Inflammatory macrophage (primary cell): ENCODE data around the gene GBP5.
"Not testable (repeated sequence)": the region's sequence is repeated elsewhere in the genome, so short reads cannot be mapped to it uniquely, and the experiment has no call there.

Experiments used
- DNase-seq, 2 donors: peaks; one replicate each; pipeline ENCODE4 v3.0.0-alpha.2; 2020 to 2022

Gene GBP5

DNA sequence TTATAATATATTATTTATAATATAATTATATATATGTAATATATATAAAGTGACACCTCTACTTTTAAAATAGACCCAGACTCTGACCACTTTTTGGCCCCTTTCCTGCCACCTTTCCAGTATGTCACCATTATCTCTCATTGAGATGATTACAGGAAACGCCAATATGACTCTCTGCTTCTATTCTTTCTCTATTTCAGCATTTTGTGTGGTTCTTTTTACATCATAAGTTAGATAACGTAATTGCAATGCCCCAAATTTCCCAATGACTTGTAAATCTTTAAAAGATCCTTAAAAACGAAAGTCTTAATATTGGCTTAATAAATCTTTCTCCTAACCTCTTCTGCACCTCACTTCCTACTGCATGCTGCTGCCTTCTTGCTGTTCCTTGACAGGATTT is 8.1 kb upstream of the GBP5 start:
- DNase-seq = no peak

DNA sequence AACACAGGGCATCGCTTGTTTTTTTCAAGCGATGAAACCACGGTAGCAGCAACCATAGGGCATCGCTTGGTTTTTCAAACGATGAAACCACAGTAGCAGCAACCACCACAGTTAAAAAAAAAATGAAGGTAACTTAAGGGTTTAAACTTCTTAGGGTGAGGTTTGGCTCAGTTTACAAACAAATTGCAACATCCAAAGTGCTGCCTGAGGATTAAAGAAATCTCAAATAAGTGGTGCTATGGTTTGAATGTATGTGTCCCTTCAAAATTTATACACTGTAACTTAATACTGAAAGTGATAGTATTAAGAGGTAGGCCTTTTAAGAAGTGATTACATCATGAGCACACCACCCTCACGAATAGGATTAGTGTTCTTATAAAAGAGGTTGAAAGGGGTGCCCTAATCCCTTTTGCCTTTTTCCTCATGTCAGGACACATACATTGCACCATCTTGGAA is 6.4 kb upstream of the GBP5 start:
- DNase-seq = no peak

DNA sequence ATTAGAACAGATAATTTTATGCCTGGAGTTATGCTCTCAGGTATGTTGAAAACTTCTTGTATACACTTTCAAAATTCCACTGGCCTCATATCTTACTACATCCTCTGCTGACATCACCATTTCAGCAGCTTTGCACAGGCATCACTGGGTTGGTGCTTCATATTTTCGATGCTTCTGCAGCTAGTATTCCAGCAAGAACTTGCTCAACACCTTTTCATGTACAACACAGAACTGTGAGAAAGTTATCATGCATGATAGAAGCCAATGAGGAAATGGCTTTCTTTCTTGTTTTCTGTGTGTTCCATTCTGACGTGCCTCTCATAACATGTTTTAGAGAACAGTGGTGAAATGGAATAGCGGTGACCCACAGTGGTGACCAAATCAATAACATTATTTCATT is 5.1 kb upstream of the GBP5 start:
- DNase-seq = no peak

DNA sequence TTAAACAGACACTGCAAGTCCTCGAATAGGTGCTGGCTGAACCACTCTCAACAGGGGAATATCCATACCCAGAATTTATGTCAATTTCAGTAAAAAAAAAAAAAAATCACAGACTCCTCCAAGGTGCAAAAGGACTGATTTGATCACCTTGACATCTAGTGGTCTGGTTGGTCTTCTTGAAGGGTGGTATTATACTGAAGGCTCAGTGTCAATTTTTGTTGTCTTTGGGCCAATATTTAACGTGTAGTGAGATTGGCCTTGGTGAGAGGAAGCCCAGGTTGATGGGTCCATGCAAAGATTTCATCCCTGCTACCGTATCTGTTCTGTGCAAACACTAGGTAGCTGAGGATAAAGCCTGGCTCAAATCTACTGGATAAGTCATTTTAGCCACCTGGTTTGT is 4.0 kb upstream of the GBP5 start:
- DNase-seq = no peak

DNA sequence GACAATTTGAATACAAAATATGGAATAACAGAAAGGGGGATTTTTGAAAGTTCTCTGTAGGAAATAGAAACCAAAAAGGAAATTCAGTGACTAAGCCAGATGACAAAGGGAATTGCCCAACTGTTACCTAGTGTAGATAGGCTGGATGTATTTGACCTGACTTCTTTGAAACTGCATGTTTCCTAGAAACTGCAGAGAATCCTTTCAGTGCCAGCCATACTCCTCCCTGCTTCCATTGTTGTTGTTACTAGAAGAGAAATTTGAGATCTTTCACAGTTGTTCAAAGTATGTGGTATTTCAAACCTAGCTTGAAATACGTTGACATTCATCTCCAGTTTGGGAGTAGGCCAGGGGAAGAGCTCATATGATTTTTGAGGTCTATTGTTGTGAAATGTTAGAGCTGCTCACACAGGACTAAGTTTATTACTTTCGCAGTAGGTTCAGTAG is 1.8 kb upstream of the GBP5 start:
- peak; percentile 7 to 19 for DNase-seq

DNA sequence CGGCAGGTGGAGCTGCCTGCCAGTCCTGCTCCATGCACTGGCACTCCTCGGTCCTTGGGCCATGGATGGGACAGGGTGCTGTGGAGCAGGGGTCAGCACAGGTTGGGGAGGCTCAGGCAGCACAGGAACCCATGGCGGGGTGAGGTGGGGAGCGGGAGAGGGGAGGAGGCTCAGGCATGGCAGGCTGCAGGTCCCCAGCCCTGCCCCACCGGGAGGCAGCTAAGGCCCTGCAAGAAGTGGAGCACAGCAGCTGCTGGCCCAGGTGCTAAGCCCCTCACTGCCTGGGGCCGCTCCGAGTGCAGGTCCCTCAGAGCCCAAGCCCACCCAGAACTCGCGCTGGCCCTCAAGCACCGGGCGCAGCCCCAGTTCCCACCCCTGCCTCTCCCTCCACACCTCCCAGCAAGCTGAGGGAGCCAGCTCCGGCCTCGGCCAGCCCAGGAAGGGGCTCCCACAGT is 691 bp upstream of the GBP5 start:
- DNase-seq = no peak

DNA sequence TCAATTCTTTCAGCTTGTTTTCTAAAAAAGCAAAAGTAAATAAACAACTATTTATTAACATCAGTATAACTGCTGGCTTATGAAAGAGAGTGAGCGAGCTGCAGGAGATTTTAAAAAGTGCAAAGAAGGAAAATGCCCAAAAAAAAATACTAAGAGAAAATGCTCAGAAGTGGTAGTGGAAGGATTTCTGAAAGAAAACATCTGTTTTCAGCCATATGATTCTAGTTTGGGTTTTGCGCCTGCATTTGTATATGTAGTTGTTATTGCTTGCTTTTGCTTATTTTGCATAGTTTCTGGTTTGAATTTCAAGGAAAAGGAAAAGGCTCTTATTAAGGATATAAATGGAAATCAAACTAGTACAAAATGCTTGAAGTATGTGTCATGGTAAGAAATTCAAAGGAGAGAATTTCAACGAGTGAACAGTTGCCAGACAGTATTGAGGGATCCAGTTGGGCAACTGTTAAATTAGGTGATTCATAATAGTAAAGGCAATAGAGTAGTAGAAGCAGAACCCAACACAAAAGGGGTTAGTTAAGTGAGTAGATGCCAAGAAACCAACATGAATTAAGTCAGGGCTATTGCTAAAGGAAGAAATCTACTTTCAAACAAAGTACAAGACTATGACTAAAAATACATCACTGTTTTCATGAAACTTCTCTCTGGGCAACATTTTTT is 1.2 kb downstream of the GBP5 start:
- no peak for DNase-seq

DNA sequence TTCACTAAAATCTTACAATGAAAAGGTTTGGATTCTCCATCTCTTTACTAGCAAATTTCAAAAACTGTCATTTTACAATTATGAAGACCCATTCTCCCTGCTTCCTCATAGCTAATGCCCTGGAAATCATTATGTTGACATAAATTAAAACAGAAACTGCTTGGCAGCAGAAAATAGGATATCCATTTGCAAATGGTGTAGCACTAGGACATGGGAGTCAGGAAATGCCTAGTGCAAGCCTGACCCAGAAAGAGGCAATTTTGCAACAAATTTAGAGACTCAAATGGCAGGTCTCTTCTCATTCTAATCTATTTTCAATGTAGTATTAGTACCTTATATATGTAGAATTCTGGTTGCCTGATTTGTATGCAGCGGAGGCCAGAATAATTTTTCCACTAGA is 2.2 kb downstream of the GBP5 start:
- no peak for DNase-seq

DNA sequence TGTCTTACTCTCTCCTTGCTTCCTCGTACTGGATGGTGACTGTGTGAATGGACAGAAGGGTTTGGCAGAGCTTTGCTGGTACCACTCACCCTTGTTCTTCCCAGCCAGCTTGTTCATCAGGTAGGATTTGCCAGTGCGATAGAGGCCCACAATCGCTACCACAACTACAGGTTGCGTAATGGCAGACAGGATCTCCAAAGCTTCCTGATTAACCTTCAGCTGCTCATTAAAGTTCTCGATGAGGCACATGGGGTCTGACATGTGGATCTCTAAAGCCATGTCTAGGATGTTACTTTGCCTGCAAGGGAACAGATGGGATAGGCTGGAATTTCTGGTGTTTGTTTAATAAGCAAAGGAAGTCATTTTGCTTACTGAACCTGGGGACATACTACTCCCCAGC is 3.4 kb downstream of the GBP5 start:
- DNase-seq = no peak

DNA sequence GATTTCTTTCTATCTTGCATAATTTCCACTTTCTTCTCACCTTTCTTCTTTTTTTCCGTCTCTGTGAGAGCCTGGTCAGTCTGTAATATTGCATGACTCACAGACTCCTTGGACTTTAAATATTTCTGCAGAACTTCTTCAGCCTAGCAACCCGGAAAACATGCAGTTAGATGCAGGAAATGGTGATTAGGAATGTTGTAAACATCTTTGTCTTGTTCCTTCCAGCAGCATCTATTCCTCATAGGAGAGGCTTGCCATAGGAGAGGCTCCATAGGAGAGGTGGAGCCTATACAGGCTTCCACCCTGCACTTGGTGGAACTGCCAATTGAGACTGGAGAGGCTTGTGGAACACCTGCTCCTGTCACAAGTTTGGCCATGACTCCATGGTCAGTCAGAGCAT is 10.0 kb downstream of the GBP5 start:
- DNase-seq = no peak

DNA sequence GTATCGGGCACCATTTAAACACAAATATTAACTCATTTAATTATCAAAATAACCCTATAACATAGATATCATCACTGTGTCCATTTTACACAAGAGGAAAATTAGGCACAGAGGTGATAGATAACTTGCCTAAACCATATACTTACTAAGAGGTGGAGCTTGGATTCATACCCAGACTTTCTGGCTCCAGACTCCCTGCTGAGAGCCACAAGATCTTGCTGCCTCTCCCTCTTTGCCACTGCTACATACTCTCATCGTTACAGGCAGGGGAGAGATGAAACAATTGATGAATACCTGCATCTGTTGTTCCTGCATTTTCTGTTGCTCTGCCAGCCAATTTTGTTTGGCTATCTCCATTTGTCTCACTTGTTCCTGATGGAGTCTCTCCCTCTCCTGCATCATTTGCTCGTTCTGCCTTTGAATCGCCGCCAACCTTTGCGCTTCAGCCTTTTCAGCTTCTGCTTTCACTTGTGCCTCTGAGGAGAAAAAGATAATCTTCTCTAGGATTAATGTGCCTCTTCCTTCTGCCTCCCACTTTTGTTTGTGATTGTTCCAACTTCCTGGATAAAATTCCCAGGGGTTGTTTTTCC is 10.6 kb downstream of the GBP5 start:
- DNase-seq = no peak

DNA sequence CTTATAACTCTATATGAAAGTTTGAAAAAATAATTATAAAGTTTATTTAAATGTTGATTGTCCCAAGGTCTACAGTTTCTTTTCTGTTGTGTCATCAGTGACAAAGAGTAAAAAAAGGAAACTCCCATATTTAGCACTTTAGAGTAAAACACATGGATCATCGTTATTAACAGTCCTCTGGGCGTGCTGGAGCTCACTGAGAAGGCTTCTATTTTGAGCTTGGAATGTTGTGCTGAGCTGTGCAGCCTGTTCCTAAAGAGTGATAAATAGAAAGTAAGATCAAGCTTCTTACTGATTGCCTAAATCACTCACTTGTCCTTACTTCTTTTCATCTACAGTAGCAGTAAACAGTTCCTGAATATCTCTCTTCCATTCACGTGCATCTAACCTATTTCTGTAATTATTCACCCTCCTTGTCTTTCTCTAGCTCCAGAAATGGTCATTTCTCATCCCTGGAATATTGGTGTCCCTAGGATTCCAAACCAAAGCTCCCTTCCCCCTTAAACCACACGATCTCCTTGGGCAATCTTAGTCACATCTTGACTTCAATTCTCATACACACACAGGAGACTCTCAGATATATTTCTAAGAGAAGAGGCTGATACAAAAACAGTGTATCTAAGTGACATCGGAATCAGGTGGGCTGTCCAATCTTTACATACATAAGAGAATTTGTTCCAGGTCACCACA is 11.9 kb downstream of the GBP5 start:
- no peak for DNase-seq

DNA sequence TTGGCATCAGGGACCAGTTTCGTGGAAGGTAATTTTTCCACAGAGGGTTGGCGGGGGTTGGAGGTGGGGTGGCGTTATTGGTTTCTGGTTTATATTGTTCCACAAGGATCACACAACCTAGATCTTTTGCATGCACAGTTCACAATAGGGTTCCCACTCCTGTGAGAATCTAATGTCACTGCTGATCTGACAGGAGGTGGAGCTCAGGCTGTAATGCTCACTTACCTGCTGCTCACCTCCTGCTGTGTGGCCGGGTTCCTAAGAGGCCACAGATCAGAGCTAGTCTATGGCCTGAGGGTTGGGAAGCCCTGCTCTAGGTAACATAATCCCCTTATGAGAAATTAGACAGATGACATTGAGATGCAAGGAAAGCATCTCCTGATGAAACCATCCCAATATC is 12.6 kb downstream of the GBP5 start:
- no peak for DNase-seq

DNA sequence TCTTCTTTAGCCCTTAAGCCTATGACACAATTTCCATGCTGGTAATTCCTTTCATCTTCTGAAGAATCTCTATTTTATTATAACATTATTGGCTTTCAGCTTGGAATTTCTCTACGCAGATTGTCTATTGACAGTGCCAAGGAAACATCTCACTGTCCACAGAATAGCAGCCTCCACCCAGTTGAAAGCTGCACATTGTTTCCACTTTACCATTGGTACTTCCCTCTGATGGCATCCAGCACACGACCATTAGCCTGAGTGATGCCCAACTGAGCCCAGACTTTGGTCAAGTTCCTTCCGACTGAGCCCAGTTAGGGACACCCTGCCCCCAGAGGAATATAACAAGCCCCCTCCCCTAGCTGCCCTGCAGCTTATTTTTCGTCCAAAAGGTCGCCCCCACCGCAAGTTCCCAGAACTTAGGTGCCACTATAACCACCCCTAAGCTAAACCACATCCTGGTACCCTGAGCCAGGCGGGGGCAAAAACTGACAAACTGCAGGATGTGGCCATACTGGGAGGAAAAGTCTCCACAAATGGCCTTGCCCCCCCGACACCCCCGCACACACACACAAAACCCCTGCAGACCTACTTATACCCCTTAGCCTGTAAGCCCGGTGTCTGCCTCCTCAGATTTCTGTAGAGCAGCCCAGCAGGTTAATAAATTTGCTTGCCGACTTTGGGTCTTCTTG is 13.2 kb downstream of the GBP5 start:
- DNase-seq = no peak

DNA sequence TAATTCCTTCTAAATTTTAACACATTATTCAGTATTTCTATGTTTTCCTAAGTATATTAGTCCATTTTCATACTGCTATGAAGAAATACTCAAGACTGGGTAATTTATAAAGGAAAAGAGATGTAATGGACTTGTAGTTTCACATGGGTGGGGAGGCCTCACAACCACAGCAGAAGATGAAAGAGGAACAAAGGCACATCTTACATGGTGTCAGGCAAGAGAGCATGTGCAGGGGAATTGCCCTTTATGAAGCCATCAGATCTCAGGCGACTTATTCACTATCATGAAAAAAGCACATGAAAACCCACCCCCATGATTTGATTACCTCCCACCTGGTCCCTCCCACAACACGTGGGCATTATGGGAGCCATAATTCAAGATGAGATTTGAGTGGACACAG is 15.6 kb downstream of the GBP5 start:
- DNase-seq = peak; percentile 34 to 58

DNA sequence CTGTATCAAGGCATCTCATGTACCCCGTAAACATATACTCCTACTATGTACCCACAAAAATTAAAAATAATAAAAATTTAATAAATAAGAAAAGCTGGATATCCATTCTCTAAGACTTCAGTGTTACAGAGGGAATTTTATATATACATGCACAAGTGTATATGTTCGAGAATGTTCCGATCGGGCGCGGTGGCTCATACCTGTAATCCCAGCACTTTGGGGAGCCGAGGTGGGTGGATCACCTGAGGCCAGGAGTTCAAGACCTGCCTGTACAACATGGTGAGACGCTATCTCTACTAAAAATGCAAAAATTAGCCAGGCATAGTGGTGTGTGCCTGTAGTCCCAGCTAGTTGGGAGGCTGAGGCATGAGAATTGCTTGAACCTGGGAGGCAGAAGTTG is 17.1 kb downstream of the GBP5 start:
- not testable (repeated sequence) for DNase-seq

DNA sequence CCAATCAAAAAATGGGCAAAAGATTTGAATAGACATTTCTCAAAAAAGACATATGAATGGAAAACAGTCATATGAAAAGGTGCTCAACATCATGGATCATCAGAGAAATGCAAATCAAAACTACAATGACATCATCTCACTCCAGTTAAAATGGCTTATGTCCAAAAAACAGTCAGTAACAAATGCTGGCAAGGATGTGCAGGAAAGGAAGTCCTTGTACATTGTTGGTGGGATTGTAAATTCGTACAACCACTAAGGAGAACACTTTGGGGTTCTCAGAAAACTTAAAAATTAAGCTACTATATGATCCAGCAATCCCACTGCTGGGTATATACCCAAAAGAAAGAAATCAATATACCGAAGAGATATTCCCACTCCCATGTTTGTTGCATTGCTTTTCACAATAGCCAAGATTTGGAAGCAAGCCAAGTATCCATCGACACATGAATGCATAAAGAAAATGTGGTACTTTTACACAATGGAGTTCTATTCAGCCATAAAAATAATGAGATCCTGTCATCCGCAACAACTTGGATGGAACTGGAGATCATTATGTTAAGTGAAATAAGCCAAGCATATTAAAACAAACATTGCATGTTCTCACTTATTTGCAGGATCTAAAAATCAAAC is 17.9 kb downstream of the GBP5 start:
- no peak for DNase-seq

DNA sequence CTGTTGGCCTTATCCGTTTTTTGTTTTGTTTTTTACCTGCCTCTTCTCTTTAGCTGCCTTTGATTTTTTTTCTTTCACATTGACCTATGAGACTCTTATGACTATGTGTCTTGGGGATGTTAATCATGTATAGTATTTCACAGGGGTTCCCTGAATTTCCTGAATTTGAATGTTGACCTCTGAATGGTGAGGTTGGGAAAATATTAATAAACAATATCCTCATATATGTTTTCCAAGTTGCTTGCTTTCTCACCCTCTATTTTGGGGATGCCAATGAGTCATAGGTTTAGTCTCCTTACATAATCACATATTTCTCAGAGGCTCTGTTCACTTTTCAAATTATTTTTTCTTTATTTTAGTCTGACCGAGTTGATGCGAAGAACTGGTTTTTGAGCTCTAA is 29.6 kb downstream of the GBP5 start:
- DNase-seq = no peak
